ENCODE results near the gene CCDC157.

DNA sequence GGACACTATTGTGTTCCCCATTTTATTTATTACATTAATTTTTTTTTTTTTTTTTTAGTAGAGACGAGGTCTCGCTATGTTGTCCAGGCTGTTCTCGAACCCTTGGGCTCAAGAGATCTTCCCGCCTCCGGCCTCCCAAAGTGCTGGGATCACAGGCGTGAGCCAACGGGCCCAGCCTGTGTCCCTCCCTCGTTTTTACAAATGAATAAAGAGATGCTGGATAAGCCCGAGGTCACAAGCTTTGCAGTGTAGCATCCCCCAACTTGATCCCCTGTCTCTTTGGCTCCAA, 68.5 kb downstream of the CCDC157 start:
- TF ChIP-seq, protein P1, sequence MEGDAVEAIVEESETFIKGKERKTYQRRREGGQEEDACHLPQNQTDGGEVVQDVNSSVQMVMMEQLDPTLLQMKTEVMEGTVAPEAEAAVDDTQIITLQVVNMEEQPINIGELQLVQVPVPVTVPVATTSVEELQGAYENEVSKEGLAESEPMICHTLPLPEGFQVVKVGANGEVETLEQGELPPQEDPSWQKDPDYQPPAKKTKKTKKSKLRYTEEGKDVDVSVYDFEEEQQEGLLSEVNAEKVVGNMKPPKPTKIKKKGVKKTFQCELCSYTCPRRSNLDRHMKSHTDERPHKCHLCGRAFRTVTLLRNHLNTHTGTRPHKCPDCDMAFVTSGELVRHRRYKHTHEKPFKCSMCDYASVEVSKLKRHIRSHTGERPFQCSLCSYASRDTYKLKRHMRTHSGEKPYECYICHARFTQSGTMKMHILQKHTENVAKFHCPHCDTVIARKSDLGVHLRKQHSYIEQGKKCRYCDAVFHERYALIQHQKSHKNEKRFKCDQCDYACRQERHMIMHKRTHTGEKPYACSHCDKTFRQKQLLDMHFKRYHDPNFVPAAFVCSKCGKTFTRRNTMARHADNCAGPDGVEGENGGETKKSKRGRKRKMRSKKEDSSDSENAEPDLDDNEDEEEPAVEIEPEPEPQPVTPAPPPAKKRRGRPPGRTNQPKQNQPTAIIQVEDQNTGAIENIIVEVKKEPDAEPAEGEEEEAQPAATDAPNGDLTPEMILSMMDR (IDR thresholded peaks at IDR 0.05): no peak
- no peak for TF ChIP-seq POLR2A (IDR thresholded peaks at IDR 0.05)
